ENCODE data around the gene CARS2.
"Not testable (repeated sequence)": the region's sequence is repeated elsewhere in the genome, so short reads cannot be mapped to it uniquely, and the experiment has no call there.

Gene CARS2

DNA sequence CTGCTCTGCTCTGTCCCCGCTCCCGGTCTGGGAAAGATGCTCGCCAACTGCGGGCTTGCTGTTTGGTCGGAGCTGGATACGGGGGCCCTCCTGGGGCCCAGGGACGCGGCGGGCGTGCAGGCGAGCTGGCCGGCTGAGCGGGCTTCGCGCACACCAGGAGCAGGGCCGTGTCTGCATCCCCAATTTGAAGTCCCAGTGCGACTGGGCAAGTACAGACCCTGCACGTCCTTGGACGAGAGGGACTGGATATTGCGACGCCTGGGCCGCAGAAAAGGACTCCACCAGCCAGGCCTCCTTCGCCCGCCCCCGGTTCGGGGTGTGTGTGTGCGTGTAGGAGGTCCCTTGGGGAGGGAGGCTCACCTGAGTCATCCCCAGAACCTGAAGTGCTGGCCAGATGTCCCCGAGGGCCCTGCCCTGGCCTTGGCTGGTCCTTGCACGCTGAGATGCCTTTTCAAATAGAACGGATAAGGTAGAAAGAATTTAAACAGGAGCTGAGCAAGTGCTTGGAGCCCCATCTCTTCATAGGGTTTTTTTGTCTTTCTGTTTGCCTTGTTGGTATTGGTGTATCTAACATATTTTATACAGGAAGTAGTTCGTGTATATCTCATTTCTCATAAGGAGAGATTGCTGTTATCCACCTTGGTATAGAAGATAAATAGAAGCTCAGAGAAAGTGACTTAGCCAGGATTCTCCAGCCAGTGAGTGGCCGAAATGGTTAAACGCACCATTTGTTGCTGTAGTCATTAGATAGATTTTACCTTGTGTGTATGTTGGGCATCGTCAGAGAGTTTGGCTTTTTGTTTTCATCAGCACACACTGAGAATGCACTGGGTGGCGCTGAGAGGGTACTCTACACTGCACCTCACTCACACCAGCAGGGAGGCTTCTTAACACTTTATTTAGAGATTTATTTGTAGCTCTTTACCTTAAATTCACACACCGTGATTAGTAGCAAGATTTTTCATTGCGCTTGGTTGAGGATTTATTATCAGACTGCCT is 89.5 kb downstream of the CARS2 start:
- no peak for DNase-seq (ENCODE audit: low read depth)

GRCh38 chr13:110615322-110616102 is 90.4 kb downstream of the CARS2 start, which contains the start of gene NAXD:
Gene NAXD (plus strand): TSS chr13:110615545. CDS start chr13:110615602, 57 bp downstream.
- DNase-seq (ENCODE audit: low read depth) = peak; percentile 49

- no peak for DNase-seq (ENCODE audit: low read depth)
These were observed 91.0 kb downstream of the CARS2 start for GRCh38 chr13:110615005-110615321.

- no peak for DNase-seq (ENCODE audit: low read depth)
These were observed 94.8 kb downstream of the CARS2 start for GRCh38 chr13:110610955-110611595.

- DNase-seq (ENCODE audit: low read depth) = no peak
These were observed 98.2 kb downstream of the CARS2 start for GRCh38 chr13:110607675-110608224.

DNA sequence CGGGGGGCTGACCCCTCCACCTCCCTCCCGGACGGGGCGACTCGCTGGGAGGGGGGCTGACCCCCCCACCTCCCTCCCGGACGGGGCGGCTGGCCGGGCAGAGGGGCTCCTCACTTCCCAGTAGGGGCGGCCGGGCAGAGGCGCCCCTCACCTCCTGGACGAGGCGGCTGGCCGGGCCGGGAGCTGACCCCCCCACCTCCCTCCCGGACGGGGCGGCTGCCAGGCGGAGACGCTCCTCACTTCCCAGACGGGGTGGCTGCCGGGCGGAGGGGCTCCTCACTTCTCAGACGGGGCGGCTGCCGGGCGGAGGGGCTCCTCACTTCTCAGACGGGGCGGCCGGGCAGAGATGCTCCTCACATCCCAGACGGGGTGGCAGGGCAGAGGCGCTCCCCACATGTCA is 99.6 kb downstream of the CARS2 start:
- not testable (repeated sequence) for DNase-seq (ENCODE audit: low read depth)

DNA sequence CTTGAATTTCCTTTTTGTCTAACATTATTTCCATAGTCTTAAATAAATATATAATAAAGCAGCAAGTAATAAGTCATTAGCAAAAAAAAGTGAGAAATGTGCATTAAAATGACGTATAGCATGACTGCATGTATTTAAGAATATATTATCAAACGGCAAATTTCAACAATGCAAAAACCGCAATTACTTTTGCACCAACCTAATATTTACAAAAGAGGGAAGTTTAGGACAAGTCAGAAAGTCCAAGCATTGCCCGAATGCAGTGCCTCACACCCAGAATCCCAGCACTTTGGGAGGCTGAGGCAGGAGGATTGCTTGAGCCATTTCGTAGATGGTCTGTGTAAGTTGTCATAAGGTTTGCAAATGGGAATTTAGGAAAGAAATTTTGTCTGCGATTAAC is 100.8 kb downstream of the CARS2 start:
- no peak for DNase-seq (ENCODE audit: low read depth)

GRCh38 chr13:110600980-110601379 is 104.9 kb downstream of the CARS2 start:
- no peak for DNase-seq (ENCODE audit: low read depth)

- no peak for DNase-seq (ENCODE audit: low read depth)
These were observed 105.6 kb downstream of the CARS2 start for GRCh38 chr13:110600261-110600819.

GRCh38 chr13:110597041-110597689 is 108.8 kb downstream of the CARS2 start:
- no peak for DNase-seq (ENCODE audit: low read depth)

DNA sequence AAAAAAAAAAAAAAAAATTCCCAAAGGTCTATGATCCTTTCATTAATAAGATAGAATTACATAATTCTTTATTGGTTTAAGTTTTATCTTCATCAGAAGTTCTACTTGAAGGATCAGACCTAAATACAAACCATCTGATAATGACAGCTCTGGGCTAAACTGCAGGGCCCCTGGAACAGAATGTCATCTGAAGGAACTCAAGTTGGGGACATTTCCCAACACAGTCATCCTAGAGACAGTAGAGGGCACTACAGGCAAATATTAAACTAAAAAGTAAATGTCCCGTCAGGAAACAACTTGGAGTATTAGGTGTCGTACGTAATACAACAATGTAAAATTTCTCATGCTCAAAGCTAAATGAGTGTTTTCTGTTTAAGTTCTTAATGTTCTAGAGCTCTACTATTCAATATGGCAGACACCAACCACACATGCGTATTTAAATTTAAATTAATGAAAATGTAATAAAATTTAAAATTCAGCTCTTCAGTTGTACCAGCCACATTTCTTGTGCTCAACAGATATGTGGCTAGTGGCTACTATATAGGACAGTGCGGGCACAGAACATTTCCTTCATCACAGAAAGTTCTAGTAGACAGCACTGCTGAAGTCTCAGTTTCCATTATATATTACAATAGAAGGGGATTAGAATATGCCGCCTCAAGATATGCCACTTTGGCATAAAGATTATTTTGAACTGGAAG is 112.3 kb downstream of the CARS2 start:
- no peak for DNase-seq (ENCODE audit: low read depth)

DNA sequence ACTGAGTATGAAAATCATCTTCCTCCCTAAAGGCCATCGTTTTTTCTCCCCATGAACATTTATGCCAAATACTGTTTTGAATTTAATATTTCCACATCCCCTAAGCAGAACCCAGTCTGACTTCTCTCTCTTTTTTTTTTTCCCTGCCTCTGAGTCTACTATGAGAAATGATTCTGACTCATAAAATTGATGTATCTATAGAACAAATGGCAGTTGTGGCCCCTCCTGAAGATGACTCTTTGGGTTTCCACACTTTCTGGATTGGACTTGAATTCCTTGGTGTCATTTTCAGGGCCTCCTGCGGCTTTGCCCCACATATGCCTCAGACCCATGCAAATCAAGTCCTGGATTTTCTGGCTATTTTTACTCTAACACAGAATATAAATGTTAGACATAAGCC is 113.3 kb downstream of the CARS2 start:
- DNase-seq (ENCODE audit: low read depth) = peak; percentile 48

Measured in HS-5 (cell line).